KMS-11 (cell line): ENCODE results near the gene OR4F6.

Experiments
- H2AFZ ChIP-seq: fragments of 200-600 bp; sonication (generic); 2 replicates; pipeline ENCODE4 v1.6.1; 2016; ENCODE audit warnings: antibody characterized with exemption, mixed run types, low read depth
- H3K27ac ChIP-seq: fragments of 200-600 bp; sonication (generic); 2 replicates; pipeline ENCODE4 v1.6.1; 2016; ENCODE audit warnings: mild to moderate bottlenecking, mixed run types
- H3K27me3 ChIP-seq: fragments of 200-600 bp; sonication (generic); 2 replicates; pipeline ENCODE4 v1.6.1; 2017; ENCODE audit warnings: mild to moderate bottlenecking, low read depth, mixed run types, moderate library complexity; ENCODE audit not compliant: insufficient read depth
- H3K36me3 ChIP-seq: fragments of 200-600 bp; sonication (generic); 2 replicates; pipeline ENCODE4 v1.6.1; 2017; ENCODE audit warnings: mild to moderate bottlenecking, mixed run types; ENCODE audit not compliant: insufficient read depth
- H3K4me1 ChIP-seq: fragments of 200-600 bp; sonication (generic); 2 replicates; pipeline ENCODE4 v1.6.1; 2016; ENCODE audit warnings: mild to moderate bottlenecking, low read depth, mixed run types; ENCODE audit not compliant: poor library complexity, severe bottlenecking
- H3K4me2 ChIP-seq: fragments of 200-600 bp; sonication (generic); 2 replicates; pipeline ENCODE4 v1.7.0; 2016; ENCODE audit warnings: mild to moderate bottlenecking, mixed run types
- H3K4me3 ChIP-seq: fragments of 200-600 bp; sonication (generic); IDR thresholded peaks from 2 replicates; pipeline ENCODE4 v1.6.1; 2017; ENCODE audit warnings: low read depth, low read length, mixed read lengths; ENCODE audit not compliant: insufficient read depth
- H3K79me2 ChIP-seq: fragments of 200-600 bp; sonication (generic); 2 replicates; pipeline ENCODE4 v1.6.1; 2016; ENCODE audit warnings: low read depth, mixed run types; ENCODE audit not compliant: insufficient read depth
- H3K9ac ChIP-seq: fragments of 200-600 bp; sonication (generic); 2 replicates; pipeline ENCODE4 v1.6.1; 2016; ENCODE audit warnings: mild to moderate bottlenecking, mixed run types
- H4K20me1 ChIP-seq: fragments of 200-600 bp; sonication (generic); 2 replicates; pipeline ENCODE4 v1.6.1; 2016; ENCODE audit warnings: mild to moderate bottlenecking, mixed run types; ENCODE audit not compliant: insufficient read depth
- TF ChIP-seq, protein P1 (sequence below): fragments of 200-600 bp; sonication (generic); conservative IDR thresholded peaks from 2 replicates; pipeline ENCODE4 v1.6.1; 2017; ENCODE audit warnings: low read depth, mild to moderate bottlenecking, antibody characterized with exemption, low read length, moderate library complexity, mixed read lengths

OR4F6 gene

DNA sequence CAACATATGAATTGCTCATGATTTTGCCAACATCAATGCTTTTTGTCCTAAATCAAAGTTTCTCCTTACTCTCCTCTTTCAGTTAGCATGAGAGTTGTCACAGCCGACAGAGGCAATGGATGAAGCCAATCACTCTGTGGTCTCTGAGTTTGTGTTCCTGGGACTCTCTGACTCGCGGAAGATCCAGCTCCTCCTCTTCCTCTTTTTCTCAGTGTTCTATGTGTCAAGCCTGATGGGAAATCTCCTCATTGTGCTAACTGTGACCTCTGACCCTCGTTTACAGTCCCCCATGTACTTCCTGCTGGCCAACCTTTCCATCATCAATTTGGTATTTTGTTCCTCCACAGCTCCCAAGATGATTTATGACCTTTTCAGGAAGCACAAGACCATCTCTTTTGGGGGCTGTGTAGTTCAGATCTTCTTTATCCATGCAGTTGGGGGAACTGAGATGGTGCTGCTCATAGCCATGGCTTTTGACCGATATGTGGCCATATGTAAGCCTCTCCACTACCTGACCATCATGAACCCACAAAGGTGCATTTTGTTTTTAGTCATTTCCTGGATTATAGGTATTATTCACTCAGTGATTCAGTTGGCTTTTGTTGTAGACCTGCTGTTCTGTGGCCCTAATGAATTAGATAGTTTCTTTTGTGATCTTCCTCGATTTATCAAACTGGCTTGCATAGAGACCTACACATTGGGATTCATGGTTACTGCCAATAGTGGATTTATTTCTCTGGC lies 2.5 kb downstream of the OR4F6 start:
- H3K9ac ChIP-seq: no peak overlapping the region
- no peaks in the 10 kb centered on the region for H3K4me1 ChIP-seq
- H3K4me2 ChIP-seq: no peak overlapping the region
- no peaks in the 10 kb centered on the region for H3K79me2 ChIP-seq
- no peaks in the 10 kb centered on the region for H3K27me3 ChIP-seq
- H4K20me1 ChIP-seq: no peaks in the 10 kb centered on the region
- no peaks in the 10 kb centered on the region for H3K36me3 ChIP-seq
- no peak overlapping the region for H2AFZ ChIP-seq
- TF ChIP-seq, protein P1, sequence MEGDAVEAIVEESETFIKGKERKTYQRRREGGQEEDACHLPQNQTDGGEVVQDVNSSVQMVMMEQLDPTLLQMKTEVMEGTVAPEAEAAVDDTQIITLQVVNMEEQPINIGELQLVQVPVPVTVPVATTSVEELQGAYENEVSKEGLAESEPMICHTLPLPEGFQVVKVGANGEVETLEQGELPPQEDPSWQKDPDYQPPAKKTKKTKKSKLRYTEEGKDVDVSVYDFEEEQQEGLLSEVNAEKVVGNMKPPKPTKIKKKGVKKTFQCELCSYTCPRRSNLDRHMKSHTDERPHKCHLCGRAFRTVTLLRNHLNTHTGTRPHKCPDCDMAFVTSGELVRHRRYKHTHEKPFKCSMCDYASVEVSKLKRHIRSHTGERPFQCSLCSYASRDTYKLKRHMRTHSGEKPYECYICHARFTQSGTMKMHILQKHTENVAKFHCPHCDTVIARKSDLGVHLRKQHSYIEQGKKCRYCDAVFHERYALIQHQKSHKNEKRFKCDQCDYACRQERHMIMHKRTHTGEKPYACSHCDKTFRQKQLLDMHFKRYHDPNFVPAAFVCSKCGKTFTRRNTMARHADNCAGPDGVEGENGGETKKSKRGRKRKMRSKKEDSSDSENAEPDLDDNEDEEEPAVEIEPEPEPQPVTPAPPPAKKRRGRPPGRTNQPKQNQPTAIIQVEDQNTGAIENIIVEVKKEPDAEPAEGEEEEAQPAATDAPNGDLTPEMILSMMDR: no peak
- H3K4me3 ChIP-seq: no peak overlapping the region
- H3K27ac ChIP-seq: no peak overlapping the region

DNA sequence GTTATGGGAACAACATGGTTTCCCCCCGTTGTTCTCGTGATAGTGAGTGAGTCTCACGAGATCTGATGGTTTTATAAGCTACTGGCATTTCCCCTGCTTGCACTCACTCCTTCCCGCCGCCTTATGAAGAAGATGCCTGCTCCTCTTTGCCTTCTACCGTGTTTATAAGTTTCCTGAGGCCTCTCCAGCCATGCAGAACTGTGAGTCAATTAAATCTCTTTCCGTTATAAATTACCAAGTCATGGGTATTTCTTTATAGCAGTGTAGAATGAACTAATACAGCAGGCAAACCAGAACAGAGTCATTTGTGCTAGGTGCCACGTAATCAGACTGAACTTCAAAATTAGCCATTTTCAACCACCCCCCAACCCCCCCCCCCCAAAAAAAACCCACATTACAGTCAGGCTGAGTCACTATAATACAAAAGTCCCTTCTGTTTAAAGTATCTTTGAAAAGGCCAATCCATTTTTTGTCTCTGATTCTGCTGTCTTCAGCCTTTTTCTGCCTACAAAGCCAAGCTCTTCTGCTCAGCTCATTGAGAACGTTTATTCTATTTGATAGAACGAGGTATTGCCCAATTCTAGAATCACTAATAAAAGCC lies 4.1 kb downstream of the OR4F6 start:
- no peaks in the 10 kb centered on the region for H3K27me3 ChIP-seq
- H3K27ac ChIP-seq: no peak overlapping the region
- H4K20me1 ChIP-seq: no peaks in the 10 kb centered on the region
- H3K4me2 ChIP-seq: no peak overlapping the region
- H3K79me2 ChIP-seq: no peaks in the 10 kb centered on the region
- no peak overlapping the region for H3K9ac ChIP-seq
- no peak overlapping the region for H2AFZ ChIP-seq
- no peaks in the 10 kb centered on the region for H3K4me1 ChIP-seq
- TF ChIP-seq, protein P1: no peak
- no peak overlapping the region for H3K4me3 ChIP-seq
- H3K36me3 ChIP-seq: no peaks in the 10 kb centered on the region

DNA sequence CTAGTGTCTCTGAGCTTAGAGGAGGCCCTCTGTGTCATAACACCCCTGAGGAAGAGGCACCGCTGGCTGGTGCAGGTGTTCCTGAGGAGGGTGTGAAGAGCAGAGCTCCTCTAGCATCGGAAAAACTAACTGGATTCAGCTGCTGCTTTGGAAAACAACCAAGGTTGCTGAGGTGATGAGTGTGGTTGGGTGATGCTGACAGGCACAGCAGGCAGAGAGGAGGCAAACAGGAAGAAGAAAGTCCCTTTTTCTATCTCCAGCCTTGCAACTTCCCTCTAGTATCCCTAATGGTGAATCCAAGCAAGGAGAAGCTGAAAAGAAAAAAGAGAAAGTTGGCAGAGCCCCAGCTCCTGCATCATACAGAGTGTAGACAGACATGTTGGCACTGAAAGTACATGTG lies 4.9 kb downstream of the OR4F6 start:
- Histone ChIP-seq H3K79me2 (no peaks in the 10 kb centered on the region), H3K36me3 (no peaks in the 10 kb centered on the region), H2AFZ (no peak overlapping the region), H4K20me1 (no peaks in the 10 kb centered on the region), H3K9ac (no peak overlapping the region), H3K4me1 (no peaks in the 10 kb centered on the region), H3K4me2 (no peak overlapping the region), H3K4me3 (no peak overlapping the region), H3K27ac (no peak overlapping the region), H3K27me3 (no peaks in the 10 kb centered on the region)
- TF ChIP-seq, protein P1: no peak

DNA sequence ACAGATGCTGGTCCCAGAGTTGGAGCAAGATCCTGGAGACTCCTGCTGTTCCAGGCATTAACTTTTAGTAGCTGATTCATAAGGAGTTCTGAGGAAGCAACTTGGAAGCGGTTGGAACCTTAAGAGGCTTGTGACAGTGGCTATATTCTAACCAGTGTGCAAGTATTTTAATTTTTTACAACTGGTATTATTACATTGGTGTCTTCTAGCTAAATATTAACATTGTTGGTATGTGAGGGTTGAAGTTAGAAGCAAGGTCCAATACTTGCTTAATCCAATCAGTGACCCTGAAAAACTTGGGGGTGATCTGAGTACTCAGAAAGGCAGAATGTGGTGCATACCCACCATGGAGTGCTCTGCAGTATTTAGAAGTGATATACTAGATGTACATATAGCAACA lies 7.1 kb downstream of the OR4F6 start:
- Histone ChIP-seq H3K27me3 (no peaks in the 10 kb centered on the region), H3K79me2 (no peaks in the 10 kb centered on the region), H3K9ac (no peak overlapping the region), H3K4me1 (no peaks in the 10 kb centered on the region), H2AFZ (no peak overlapping the region), H4K20me1 (no peaks in the 10 kb centered on the region), H3K27ac (no peak overlapping the region), H3K4me2 (no peak overlapping the region), H3K4me3 (no peak overlapping the region), H3K36me3 (no peaks in the 10 kb centered on the region)
- TF ChIP-seq, protein P1: no peak
